Activated CD4-positive, alpha-beta T cell treated with anti-CD3 and anti-CD28 coated beads, Interleukin-2, amount 50 U/mL, for 24 hours (primary cell): ENCODE results near the gene SNAP25.
A peak's percentile ranks its signal among the peaks of the same experiment; 100 is the strongest.

ENCODE experiments used
- DNase-seq, 2 donors: peaks; one replicate each; pipeline ENCODE4 v3.0.0-alpha.2; 2020; ENCODE audit warnings: low read depth in 1 of 2, low spot score in 1 of 2

The SNAP25 gene

DNA sequence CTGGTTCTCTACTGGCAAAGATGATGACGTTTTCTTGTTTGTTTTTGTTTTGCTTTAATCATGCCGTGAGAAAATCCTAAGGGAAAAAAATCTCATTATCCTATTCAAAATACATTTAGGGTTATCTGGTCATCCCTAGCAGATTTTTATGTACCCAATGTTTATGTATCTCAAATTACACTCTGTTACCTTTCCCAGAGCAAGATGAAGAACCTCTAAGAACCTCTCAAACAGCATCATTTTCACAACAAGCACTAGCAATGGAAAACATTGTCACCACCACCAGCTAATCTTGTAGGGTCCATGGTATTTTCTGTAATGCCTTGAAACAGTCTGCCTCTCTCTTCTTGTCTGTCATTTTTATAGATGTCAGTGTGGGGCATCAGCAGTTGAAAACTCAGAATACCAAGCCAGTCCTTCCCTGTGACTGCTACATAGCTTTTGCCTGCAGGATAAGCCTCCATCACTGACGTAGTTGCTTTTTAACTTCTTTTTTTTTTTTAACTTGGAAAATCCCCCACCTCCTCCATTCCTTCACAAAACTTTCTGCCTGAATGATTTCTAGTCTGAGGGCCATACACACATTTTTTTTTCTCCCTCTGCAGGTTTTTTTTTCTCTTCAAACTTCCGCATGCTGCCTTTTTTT is 2.4 kb upstream of the SNAP25 start:
- no peak for DNase-seq

DNA sequence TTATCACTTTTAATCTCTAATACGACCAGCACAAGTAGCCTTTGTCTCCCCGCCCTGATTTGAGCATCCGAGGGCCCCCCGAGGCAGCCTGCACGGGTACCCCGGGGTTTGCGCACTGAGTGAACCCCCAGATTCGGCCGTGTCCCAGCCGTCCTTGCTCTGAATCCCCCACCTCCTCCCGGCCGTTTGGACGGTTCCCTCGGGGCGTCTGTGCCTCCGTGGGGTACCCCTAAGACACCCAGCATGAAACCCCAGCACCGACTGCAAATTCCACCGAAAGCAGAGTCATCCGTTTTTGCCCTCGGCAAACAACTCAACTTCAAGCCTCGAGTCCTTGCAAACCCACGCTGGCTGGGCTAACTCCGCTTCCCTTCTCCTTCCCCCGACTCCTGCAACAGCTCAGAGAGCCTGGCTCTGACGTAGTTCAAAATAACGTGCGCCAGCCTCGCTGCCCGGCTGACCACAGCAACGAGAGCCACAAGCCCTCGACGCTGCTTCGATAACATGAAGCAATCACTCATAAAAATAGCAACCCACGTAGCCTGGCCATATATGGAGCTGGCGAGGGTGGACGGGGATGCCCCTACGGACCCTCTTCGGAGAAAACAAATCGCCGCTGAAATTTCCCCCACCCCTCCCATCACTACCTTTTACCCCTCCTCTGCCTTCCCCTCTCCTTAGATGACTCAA is 764 bp upstream of the SNAP25 start:
- DNase-seq = no peak

GRCh38 chr20:10219452-10219791 is 792 bp downstream of the SNAP25 start:
- DNase-seq = peak in 1 of 2 donors; percentile 16

DNA sequence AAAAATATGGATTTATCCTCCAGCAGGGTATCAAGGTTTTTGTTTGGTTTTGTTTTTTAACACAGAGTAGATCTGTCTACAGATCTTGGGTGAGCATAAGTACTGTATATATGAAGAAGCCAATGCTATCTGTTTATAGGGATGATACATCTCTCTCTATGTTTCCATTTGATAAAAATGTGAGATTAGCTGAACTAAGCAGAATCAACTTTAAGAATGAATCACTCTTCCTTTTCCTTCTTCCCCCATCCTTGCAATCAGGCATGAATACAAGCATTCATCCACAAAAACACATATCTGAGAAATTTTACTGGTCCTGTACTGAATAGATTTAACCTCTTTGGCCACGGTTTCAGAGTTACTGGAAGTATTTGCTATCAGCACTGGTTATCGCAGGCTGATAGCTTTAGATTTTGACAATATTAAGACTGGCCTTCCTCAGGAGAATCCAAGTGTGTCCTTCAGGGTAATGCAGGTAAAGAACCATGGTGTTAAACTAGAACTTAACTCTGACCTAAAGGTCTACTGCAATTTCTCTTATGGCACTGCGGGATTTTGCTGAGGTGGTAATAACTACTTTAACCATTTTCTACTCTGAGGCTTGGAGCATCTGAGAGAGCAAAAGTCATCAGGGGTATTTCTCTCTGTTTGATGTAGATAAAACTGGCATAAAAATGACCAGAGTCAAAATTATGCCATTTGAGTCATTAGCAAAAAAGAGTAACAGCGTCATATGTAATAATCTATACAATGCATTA is 1.5 kb downstream of the SNAP25 start:
- no peak for DNase-seq

DNA sequence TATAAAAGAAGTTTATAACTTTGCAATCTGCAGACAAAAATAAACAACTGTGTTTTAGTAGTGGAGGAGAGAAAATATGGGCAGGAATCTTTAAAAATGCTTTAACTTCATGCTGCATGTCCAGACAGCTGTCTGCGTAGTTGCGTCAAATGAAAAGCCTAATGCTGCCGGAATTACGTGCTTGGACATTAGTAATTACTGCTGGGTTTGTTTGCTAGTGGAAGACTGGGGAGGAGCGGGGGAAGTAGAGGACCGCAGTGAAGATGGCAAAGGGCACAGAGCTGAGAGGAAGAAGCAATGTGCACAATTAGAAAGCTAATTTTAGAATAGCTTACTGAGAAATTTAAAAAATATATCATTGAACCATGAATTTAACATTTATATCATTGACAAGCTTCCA is 2.4 kb downstream of the SNAP25 start:
- DNase-seq = no peak

DNA sequence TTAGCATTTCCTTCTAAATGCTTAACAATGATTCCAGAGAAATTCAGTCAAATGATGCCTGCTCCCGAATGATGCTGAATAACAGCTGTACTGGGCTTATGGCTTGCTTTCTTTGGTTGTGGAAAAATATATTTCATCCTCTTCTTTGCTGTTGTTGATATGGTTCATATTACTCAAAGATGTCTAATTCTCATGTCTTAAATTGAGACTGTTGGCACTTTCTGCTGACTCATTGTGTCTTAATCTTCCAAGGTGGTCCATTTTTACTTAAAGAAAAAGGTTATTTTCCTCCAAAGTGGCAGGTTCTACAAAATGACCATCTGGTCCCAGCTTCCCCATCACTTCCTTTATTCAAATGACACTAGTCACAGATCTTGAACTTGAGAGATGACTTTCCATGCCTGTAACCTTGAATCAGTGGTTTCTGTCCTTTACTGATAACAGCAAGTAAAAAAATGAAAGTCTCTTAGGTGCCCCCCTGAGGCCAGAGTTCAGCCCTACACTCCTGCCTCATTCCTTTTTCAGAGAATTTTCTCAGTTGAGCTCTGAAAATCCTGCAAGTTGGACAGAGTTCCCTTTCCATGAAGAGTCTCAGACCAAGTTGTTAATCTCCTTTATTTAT is 6.9 kb downstream of the SNAP25 start:
- no peak for DNase-seq

DNA sequence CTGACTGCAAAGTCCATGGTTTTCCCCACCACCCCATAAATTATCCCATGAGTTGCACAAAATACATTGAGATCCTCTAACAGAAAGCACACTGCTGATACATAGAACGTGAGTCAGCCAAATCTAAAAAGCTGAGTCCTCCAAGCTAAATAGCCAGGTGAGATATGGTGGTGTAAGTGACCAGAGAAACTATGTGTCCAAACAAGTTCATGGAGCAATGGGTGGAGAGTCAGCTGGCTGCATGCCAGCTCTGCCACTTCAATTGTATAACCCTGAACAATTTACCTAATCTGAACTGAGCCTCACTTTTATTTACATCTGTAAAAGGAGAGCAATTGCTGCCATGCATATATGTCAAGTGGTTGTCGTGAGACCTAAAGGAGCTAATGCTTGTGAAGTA is 9.7 kb downstream of the SNAP25 start:
- no peak for DNase-seq

GRCh38 chr20:10231290-10231689 is 12.7 kb downstream of the SNAP25 start:
- no peak for DNase-seq

- no peak for DNase-seq
Measured at GRCh38 chr20:10236540-10237533, 18.2 kb downstream of the SNAP25 start.

- DNase-seq = no peak
Measured at GRCh38 chr20:10239954-10240353, 21.3 kb downstream of the SNAP25 start.

- DNase-seq = no peak
Measured at GRCh38 chr20:10240655-10241054, 22.0 kb downstream of the SNAP25 start.

- DNase-seq = no peak
Measured at GRCh38 chr20:10242166-10242565, 23.5 kb downstream of the SNAP25 start.

DNA sequence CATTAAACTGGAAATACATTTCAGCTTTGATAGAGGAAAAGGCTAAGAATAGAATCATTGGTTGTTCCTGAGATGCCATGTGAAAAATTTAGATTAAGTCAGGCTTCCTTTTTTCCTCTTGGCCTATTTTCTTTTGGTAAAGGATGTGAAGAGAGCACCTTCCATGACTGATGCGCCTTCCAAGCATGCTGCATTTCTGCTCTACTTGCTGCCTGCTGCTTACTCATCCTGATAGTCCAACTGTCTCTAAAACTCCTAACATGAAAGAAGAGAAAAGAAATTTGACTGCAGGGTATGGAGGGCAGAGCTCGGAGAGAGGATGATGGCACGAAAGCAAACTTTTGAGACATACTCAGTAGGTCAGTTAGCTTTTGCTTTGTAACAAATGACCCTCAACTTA is 28.8 kb downstream of the SNAP25 start:
- no peak for DNase-seq

- DNase-seq = no peak
Measured at GRCh38 chr20:10249048-10249770, 30.6 kb downstream of the SNAP25 start.

GRCh38 chr20:10249822-10250221 is 31.2 kb downstream of the SNAP25 start:
- no peak for DNase-seq

- no peak for DNase-seq
Measured at GRCh38 chr20:10250902-10251301, 32.3 kb downstream of the SNAP25 start.

GRCh38 chr20:10253780-10254179 is 35.1 kb downstream of the SNAP25 start:
- no peak for DNase-seq

DNA sequence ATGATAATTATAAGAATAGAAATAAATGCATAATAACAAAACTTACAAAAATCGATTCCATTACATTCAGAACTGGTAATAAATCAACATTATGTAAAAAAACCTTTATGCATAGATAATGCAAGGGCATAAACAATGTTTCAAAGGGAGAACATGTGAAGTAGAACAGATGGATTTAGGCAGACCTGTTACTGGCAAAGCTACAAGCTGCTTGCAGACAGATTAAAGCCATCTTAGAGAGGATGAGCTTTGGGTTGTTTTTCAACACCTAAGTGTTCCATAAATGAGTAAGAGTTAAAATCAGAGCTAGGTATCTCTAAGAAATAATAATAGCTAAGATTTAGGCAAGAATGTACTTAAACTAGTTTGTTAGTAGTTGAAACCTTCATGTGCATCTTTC is 37.2 kb downstream of the SNAP25 start:
- no peak for DNase-seq

DNA sequence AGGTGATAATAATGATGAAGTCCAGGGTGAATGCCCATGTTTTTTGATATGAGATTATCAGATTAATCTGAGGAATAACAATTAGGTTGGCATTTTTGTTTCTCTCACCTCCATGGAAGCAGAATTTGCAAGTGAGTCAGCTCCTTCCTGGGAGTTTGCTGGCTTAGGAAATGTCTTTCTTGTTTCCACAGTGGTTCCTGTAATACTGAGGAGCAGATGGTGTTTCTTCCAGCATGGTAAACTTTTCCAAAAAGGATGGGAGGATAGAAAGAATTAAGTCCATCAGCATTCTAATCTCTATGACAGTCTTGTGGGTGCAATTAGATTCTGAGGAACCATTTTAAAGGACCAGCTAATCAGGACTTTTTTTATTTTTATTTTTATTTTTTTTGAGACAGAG is 40.5 kb downstream of the SNAP25 start:
- DNase-seq = no peak

DNA sequence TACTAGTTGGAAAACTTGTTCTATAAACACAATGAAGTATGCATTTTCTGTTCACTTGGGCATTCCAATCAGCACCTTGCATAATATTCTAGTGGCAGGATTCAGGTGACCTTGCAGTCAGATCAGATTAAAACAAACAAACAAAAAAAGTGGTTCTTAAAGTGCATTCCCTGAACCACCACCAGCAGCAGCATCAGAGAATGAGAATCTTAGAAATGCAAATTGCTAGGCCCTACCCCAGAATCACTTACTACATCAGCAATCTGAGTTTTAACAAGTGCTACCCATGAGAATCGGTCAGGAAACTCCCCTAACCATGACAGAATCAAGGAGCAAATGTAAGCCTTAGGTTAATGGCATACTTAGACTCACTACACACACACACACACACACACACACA is 41.7 kb downstream of the SNAP25 start:
- DNase-seq = no peak
